Lower leg skin (tissue), 3 donors: ENCODE measurements around the gene UQCR10.

Source experiments
- POLR2A ChIP-seq, 2 donors: fragments of 450-650 bp; IDR thresholded peaks; one replicate each; pipeline ENCODE4 v1.6.1; 2016 to 2017; ENCODE audit warnings: antibody characterized with exemption in 2 of 2, mild to moderate bottlenecking in 1 of 2, moderate library complexity in 1 of 2
- TF ChIP-seq, protein P1 (sequence below), 3 donors: fragments of 450-650 bp; IDR thresholded peaks; one replicate each; pipeline ENCODE4 v1.5.1; 2016; ENCODE audit warnings: antibody characterized with exemption in 3 of 3, mild to moderate bottlenecking in 3 of 3, moderate library complexity in 2 of 3

DNA sequence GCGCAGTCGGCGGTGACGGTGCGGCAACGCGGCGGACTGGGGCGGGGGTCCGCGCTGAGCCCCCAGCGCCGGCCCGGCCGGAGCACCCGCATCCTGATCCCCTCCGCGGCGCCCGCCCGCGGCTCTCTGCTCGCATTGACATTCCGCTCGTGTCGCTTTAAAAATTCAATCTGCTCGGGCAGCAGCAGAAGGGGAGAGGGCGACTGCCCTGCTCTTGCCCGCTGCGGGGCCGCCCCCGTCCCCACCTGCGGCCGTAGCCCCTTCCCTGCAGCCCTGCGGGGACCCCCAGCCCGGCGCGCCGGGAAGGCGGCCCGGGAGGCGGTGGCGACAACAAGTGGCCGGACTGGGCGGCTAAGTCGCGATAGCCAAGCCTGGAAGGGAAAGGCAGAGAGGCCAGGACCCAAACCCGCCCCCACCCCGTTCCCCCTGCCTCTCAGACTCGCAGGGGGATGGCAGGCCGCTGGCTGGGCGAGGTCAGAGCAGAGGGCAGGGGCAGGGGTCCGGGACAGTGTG, 46.3 kb upstream of the UQCR10 start:
- TF ChIP-seq, protein P1, sequence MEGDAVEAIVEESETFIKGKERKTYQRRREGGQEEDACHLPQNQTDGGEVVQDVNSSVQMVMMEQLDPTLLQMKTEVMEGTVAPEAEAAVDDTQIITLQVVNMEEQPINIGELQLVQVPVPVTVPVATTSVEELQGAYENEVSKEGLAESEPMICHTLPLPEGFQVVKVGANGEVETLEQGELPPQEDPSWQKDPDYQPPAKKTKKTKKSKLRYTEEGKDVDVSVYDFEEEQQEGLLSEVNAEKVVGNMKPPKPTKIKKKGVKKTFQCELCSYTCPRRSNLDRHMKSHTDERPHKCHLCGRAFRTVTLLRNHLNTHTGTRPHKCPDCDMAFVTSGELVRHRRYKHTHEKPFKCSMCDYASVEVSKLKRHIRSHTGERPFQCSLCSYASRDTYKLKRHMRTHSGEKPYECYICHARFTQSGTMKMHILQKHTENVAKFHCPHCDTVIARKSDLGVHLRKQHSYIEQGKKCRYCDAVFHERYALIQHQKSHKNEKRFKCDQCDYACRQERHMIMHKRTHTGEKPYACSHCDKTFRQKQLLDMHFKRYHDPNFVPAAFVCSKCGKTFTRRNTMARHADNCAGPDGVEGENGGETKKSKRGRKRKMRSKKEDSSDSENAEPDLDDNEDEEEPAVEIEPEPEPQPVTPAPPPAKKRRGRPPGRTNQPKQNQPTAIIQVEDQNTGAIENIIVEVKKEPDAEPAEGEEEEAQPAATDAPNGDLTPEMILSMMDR (IDR thresholded peaks at IDR 0.05): no peak
- no peak for TF ChIP-seq POLR2A (IDR thresholded peaks at IDR 0.05)
